Spleen (tissue), 7 donors: Measurements from ENCODE around the gene TRO.

Source experiments
- POLR2AphosphoS5 ChIP-seq, 3 donors: sonication (generic); formaldehyde crosslinking; IDR thresholded peaks; one replicate each; pipeline ENCODE4 v1.5.1; 2017; ENCODE audit warnings: antibody characterized with exemption in 3 of 3
- TF ChIP-seq, protein P1 (sequence below), 11 experiments: fragments of 200-600 bp in 7 of 11; fragments of 450-650 bp in 4 of 11; sonication (generic) in 4 of 11; IDR thresholded peaks in 8 of 11; conservative IDR thresholded peaks in 3 of 11; 1 replicate in 7 of 11; 2 replicates in 4 of 11; pipeline versions ENCODE4 v1.4.0 to v1.8.0; 2016 to 2021; ENCODE audit warnings: antibody characterized with exemption in 11 of 11, inconsistent platforms in 4 of 11, mild to moderate bottlenecking in 1 of 11
- donor health status: DM: no; HTN: no; CAD: no; lungs with moderate emphysema.
- donor health status: DM: no; HTN: no; CAD: no.
- donor health status: DM: no; HTN: no; CAD: no.

DNA sequence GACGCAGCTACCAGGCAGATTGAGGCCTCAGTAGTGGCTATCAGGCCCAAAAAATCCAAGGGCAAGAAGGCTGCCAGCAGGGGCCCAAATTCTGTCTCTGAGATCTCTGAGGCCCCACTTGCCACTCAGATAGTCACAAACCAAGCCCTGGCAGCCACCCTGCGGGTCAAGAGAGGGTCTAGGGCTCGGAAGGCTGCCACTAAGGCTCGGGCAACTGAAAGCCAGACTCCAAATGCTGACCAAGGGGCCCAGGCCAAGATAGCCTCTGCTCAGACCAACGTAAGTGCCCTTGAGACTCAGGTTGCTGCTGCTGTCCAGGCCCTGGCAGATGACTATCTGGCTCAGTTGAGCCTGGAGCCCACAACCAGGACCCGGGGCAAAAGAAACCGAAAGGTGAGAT is 2.8 kb downstream of the TRO start:
- TF ChIP-seq, protein P1, sequence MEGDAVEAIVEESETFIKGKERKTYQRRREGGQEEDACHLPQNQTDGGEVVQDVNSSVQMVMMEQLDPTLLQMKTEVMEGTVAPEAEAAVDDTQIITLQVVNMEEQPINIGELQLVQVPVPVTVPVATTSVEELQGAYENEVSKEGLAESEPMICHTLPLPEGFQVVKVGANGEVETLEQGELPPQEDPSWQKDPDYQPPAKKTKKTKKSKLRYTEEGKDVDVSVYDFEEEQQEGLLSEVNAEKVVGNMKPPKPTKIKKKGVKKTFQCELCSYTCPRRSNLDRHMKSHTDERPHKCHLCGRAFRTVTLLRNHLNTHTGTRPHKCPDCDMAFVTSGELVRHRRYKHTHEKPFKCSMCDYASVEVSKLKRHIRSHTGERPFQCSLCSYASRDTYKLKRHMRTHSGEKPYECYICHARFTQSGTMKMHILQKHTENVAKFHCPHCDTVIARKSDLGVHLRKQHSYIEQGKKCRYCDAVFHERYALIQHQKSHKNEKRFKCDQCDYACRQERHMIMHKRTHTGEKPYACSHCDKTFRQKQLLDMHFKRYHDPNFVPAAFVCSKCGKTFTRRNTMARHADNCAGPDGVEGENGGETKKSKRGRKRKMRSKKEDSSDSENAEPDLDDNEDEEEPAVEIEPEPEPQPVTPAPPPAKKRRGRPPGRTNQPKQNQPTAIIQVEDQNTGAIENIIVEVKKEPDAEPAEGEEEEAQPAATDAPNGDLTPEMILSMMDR (IDR thresholded peaks at IDR 0.05 in 8 of 11, conservative IDR thresholded peaks at IDR 0.05 in 3 of 11), result no peak
- TF ChIP-seq POLR2AphosphoS5 (IDR thresholded peaks at IDR 0.05), result no peak
